Cardiac fibroblast (primary cell): ENCODE results near the gene ZBTB20.
A peak's percentile ranks its signal among the peaks of the same experiment; 100 is the strongest.

ENCODE experiments used
- DNase-seq, 2 donors: peaks; one replicate each; pipeline versions ENCODE4 v3.0.0 to v3.0.0-alpha.2; 2010; ENCODE audit warnings: low read depth in 2 of 2
- H3K4me3 ChIP-seq, 2 donors: replicated peaks in 1 of 2; 1 replicate in 1 of 2; 2 replicates in 1 of 2; pipeline ENCODE4 v1.5.1; 2011; ENCODE audit warnings: low read depth in 2 of 2, low read length in 2 of 2, mild to moderate bottlenecking in 2 of 2, moderate library complexity in 1 of 2
- CTCF ChIP-seq: IDR thresholded peaks from one replicate; pipeline ENCODE4 v1.5.1; 2011; ENCODE audit warnings: low read depth, mild to moderate bottlenecking, low read length, inconsistent platforms

The ZBTB20 gene

GRCh38 chr3:114623420-114624046 lies 523.6 kb downstream of the ZBTB20 start:
- H3K4me3 ChIP-seq: peak overlapping the region; percentile 41 to 58
- DNase-seq: peak in 1 of 2 donors; percentile 38
- no peak for TF ChIP-seq CTCF

- no peak for TF ChIP-seq CTCF
- H3K4me3 ChIP-seq: no peak overlapping the region
- no peak for DNase-seq
Observed at GRCh38 chr3:114622001-114622400, 525.1 kb downstream of the ZBTB20 start.

- DNase-seq: no peak
- no peak for TF ChIP-seq CTCF
- no peak overlapping the region for H3K4me3 ChIP-seq
Observed at GRCh38 chr3:114619771-114620170, 527.3 kb downstream of the ZBTB20 start.

- TF ChIP-seq CTCF: no peak
- DNase-seq: no peak
- H3K4me3 ChIP-seq: no peak overlapping the region
Observed at GRCh38 chr3:114615523-114616085, 531.5 kb downstream of the ZBTB20 start.

GRCh38 chr3:114609973-114610630 lies 537.0 kb downstream of the ZBTB20 start:
- no peak for DNase-seq
- no peak for TF ChIP-seq CTCF

GRCh38 chr3:114608293-114608692 lies 538.8 kb downstream of the ZBTB20 start:
- no peak for TF ChIP-seq CTCF
- H3K4me3 ChIP-seq: no peak overlapping the region
- peak; percentile 57 to 95 for DNase-seq

More at GRCh38 chr3:114609973-114610630, 537.0 kb downstream of the ZBTB20 start:
- no peak overlapping the region for H3K4me3 ChIP-seq
